ENCODE results near the gene WDR48.

DNA sequence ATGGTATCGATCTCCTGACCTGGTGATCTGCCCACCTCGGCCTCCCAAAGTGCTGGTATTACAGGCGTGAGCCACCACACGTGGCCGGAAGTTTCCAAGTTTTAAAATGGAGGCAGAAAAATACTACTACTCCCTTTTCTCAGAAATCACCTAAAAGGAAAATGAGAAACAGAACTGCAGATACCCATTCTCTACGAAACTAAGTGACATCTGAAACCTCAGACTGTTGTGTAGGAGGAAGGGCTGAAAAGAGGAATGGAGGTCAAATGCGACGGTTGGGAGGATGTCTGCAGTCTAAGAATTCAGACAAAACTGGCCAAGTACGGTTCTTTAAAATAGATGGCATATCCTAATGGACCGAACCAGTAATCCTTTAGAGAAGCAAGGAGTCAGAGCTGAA, 24.1 kb downstream of the WDR48 start:
- TF ChIP-seq, protein P1, sequence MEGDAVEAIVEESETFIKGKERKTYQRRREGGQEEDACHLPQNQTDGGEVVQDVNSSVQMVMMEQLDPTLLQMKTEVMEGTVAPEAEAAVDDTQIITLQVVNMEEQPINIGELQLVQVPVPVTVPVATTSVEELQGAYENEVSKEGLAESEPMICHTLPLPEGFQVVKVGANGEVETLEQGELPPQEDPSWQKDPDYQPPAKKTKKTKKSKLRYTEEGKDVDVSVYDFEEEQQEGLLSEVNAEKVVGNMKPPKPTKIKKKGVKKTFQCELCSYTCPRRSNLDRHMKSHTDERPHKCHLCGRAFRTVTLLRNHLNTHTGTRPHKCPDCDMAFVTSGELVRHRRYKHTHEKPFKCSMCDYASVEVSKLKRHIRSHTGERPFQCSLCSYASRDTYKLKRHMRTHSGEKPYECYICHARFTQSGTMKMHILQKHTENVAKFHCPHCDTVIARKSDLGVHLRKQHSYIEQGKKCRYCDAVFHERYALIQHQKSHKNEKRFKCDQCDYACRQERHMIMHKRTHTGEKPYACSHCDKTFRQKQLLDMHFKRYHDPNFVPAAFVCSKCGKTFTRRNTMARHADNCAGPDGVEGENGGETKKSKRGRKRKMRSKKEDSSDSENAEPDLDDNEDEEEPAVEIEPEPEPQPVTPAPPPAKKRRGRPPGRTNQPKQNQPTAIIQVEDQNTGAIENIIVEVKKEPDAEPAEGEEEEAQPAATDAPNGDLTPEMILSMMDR (IDR thresholded peaks at IDR 0.05), result no peak
- TF ChIP-seq POLR2A (IDR thresholded peaks at IDR 0.05), result no peak
- TF ChIP-seq POLR2AphosphoS5 (IDR thresholded peaks at IDR 0.05), result no peak
